ENCODE measurements around the gene GRM7. TPM values are rescaled to one million over a fixed set of nuclear protein-coding genes. Genes with fewer than 3 reads are reported as not detected.

Gene GRM7
- total RNA-seq, 2 experiments from 2014 or later, result not detected

- TF ChIP-seq CTCF (IDR thresholded peaks at IDR 0.05), result no peak
- H3K4me1 Mint-ChIP-seq (ENCODE audit: low read depth), result no peaks in the 10 kb centered on the region
- no peak overlapping the region for H3K4me3 Mint-ChIP-seq
- no peaks in the 10 kb centered on the region for H3K27me3 Mint-ChIP-seq
- H3K9me3 Mint-ChIP-seq, result no peaks in the 10 kb centered on the region
- ChIA-PET CTCF (no interaction called here), POLR2A (no interaction called here)
- DNase-seq (no peak), ATAC-seq (no peak)
- H3K36me3 Mint-ChIP-seq (ENCODE audit: low read depth), result no peaks in the 10 kb centered on the region
- H3K27ac Mint-ChIP-seq, result no peak overlapping the region
- intact Hi-C loops (cut with micrococcal nuclease), result no loop called here
Observed at GRCh38 chr3:7410782-7411181, 549.9 kb downstream of the GRM7 start.

GRCh38 chr3:7421065-7421464, 560.1 kb downstream of the GRM7 start:
- Mint-ChIP-seq H3K9me3 (no peaks in the 10 kb centered on the region), H3K27ac (no peak overlapping the region), H3K4me1 (ENCODE audit: low read depth) (no peaks in the 10 kb centered on the region), H3K27me3 (no peaks in the 10 kb centered on the region), H3K36me3 (ENCODE audit: low read depth) (no peaks in the 10 kb centered on the region), H3K4me3 (no peak overlapping the region)
- POLR2A ChIA-PET, result no interaction called here
- DNase-seq (no peak), ATAC-seq (no peak)
- intact Hi-C loops (cut with micrococcal nuclease), result no loop called here
- CTCF ChIA-PET, result no interaction called here
- TF ChIP-seq CTCF (IDR thresholded peaks at IDR 0.05), result no peak

DNA sequence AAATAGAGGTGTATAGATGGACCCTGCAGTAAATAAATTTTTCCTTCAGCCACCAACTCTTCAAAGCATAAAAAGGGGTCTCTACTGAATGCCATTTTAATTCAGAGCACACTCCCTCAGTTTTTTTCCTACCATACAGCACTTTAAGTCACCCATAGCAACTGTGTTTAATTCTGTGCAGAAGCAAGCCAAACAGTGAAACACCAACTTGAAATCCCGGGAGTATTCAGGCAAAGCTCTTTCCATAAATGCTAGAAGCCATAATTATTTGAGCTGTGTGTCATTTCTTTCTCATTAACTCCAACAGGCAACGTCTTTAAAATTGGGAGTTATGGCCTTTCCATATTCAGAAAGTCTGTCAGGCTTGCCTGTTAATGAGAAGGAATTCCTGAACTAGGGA, 562.1 kb downstream of the GRM7 start:
- no peaks in the 10 kb centered on the region for H3K4me1 Mint-ChIP-seq (ENCODE audit: low read depth)
- DNase-seq, result no peak
- no peaks in the 10 kb centered on the region for H3K9me3 Mint-ChIP-seq
- H3K27ac Mint-ChIP-seq, result no peak overlapping the region
- intact Hi-C loops (cut with micrococcal nuclease), result no loop called here
- ChIA-PET CTCF (no interaction called here), POLR2A (no interaction called here)
- no peak overlapping the region for H3K4me3 Mint-ChIP-seq
- no peaks in the 10 kb centered on the region for H3K36me3 Mint-ChIP-seq (ENCODE audit: low read depth)
- no peak for TF ChIP-seq CTCF (IDR thresholded peaks at IDR 0.05)
- H3K27me3 Mint-ChIP-seq, result no peaks in the 10 kb centered on the region
- ATAC-seq, result no peak

DNA sequence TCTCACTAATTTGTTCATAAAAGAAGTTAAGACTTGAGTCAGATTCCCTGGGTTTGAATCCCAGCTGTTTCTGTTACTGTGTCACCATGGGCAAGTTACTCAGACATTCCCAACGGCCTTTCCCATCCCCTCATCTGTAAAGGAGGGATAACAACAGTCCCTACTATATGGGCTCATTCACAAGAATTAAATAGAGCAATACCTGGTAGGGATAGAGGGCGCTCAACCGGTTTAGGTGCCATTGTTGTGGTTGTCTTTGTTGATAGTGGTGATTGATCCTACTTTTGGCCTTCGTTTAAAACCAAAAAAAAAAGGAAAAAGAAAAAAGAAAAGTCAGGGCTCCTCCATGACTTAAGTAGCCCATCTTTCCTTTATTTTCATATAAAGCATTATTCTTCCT, 563.1 kb downstream of the GRM7 start:
- intact Hi-C loops (cut with micrococcal nuclease), result no loop called here
- Mint-ChIP-seq H3K4me3 (no peak overlapping the region), H3K27me3 (no peaks in the 10 kb centered on the region), H3K9me3 (no peaks in the 10 kb centered on the region), H3K4me1 (ENCODE audit: low read depth) (no peaks in the 10 kb centered on the region), H3K27ac (no peak overlapping the region), H3K36me3 (ENCODE audit: low read depth) (no peaks in the 10 kb centered on the region)
- ChIA-PET POLR2A (no interaction called here), CTCF (no interaction called here)
- no peak for TF ChIP-seq CTCF (IDR thresholded peaks at IDR 0.05)
- no peak for ATAC-seq
- DNase-seq, result no peak

- intact Hi-C loops (cut with micrococcal nuclease), result no loop called here
- H3K4me1 Mint-ChIP-seq (ENCODE audit: low read depth), result no peaks in the 10 kb centered on the region
- DNase-seq (no peak), ATAC-seq (no peak)
- H3K4me3 Mint-ChIP-seq, result no peak overlapping the region
- CTCF ChIA-PET, result no interaction called here
- no peaks in the 10 kb centered on the region for H3K27me3 Mint-ChIP-seq
- POLR2A ChIA-PET, result no interaction called here
- no peaks in the 10 kb centered on the region for H3K36me3 Mint-ChIP-seq (ENCODE audit: low read depth)
- H3K27ac Mint-ChIP-seq, result no peak overlapping the region
- peaks cover 4% of the 10 kb centered on the region for H3K9me3 Mint-ChIP-seq
- no peak for TF ChIP-seq CTCF (IDR thresholded peaks at IDR 0.05)
Observed at GRCh38 chr3:7428206-7428718, 567.3 kb downstream of the GRM7 start.
